HUES48 (cell line): ENCODE results near the gene FAM181B.
"Not testable (repeated sequence)": the region's sequence is repeated elsewhere in the genome, so short reads cannot be mapped to it uniquely, and the experiment has no call there.

Experiments
- H3K27ac ChIP-seq: one replicate; pipeline ENCODE4 v1.7.0; 2013; ENCODE audit warnings: low read depth, low read length, inconsistent platforms
- H3K27me3 ChIP-seq: 2 replicates; pipeline ENCODE4 v1.6.1; 2013; ENCODE audit warnings: mild to moderate bottlenecking, low read length; ENCODE audit not compliant: control insufficient read depth, insufficient read depth
- H3K36me3 ChIP-seq: 2 replicates; pipeline ENCODE4 v1.6.1; 2013; ENCODE audit warnings: low read length; ENCODE audit not compliant: control insufficient read depth, insufficient read depth
- H3K4me1 ChIP-seq: 2 replicates; pipeline ENCODE4 v1.6.1; 2013; ENCODE audit warnings: mild to moderate bottlenecking, low read length; ENCODE audit not compliant: control insufficient read depth, insufficient read depth
- H3K4me3 ChIP-seq: 2 replicates; pipeline ENCODE4 v1.5.1; 2013; ENCODE audit warnings: mild to moderate bottlenecking, low read depth, low read length
- H3K9ac ChIP-seq: 2 replicates; pipeline ENCODE4 v1.6.1; 2013; ENCODE audit warnings: mild to moderate bottlenecking, low read depth, low read length, moderate library complexity
- H3K9me3 ChIP-seq: 2 replicates; pipeline ENCODE4 v1.6.1; 2013; ENCODE audit warnings: low read length; ENCODE audit not compliant: control insufficient read depth, insufficient read depth

Gene FAM181B

DNA sequence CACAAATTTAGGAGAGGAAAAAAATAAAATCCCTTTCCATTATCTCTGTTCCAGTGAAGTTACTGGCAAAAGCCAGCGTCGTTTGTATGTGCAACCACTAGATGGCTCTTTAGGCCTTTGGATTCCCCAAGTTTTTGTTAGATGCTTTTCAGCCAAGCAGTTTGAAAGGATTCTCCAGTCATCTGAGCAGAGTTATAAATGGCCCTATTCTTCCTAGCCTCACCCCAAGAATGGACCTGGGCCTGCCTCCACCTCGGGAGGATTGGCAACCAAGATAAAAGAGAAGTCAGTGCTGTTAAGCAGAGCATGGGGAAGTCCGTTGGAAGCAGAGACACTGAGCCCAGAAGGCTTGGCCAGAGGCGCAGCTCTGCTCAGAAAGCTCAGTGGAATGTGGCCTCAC, 15.4 kb downstream of the FAM181B start:
- Histone ChIP-seq H3K9me3 (no peaks in the 10 kb centered on the region), H3K36me3 (no peaks in the 10 kb centered on the region), H3K4me1 (peaks cover 6% of the 10 kb centered on the region; the same call in 1 of the 2 replicates), H3K4me3 (no peak overlapping the region), H3K27me3 (peaks cover 4% of the 10 kb centered on the region; the same call in 1 of the 2 replicates), H3K9ac (no peak overlapping the region), H3K27ac (no peak overlapping the region)

DNA sequence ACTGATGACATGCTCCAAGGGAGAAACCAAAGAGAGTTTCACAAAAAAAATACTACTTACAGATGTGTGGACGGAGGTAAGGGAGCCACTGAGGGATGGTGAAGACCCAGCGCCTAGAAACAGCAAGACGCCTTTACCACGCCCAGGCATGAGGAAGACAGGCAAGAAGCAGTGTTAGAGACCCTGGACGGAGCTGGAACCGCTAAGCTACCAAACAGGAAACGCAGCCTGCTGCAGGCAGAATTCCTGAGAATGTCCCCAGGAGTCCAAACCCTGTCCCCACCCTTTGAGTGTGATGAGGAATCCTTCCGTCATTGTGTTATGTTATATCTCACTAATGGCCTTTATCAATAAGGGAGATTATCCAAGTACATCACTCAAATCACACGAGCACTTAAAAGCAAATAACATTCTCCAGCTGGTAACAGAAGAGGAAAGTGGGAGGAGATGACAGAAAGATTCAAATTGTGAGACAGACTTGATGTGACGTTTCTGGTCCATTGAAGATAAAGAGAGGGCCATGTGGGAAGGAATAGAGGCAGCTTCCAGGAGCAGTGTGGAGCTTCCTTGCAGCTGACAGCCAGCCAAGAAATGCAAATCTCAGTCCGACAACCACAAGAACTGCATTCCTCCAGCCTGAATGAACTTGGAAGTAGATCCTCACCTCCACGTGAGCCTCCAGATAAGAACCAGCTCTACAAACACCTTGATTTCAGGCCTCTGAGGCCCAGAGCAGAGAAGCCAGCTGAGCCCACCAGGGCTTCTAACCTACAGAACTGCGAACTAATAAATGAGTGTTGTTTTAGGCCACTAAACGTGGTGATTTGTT, 19.1 kb downstream of the FAM181B start:
- Histone ChIP-seq H3K4me3 (no peak overlapping the region), H3K4me1 (peaks cover 6% of the 10 kb centered on the region; the same call in 1 of the 2 replicates), H3K36me3 (no peaks in the 10 kb centered on the region), H3K27ac (no peak overlapping the region), H3K27me3 (peaks cover 4% of the 10 kb centered on the region; the same call in 1 of the 2 replicates), H3K9me3 (no peaks in the 10 kb centered on the region), H3K9ac (no peak overlapping the region)

DNA sequence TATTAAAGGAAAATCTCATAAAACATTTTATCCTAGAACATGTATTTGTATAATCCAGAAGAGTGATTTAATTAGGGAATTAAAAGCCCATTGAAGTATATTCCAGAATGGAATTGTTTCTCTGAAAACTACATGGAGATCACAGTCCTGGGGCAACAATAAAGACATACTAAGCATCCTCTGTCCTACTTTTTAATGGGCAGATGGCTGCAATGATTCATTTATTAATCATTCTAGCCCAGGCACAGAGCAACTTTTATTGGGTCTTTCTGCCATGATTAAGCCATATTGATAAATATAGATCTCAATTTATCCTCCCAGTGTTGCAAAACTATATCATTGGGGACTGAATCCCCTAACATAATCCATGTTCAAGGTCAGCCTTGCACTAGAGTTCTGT, 22.0 kb downstream of the FAM181B start:
- H3K27ac ChIP-seq = no peak overlapping the region
- no peak overlapping the region for H3K4me3 ChIP-seq
- H3K9ac ChIP-seq = no peak overlapping the region
- 0 out of 2 replicates have a peak, but pooled peaks cover 3% of the 10 kb centered on the region for H3K4me1 ChIP-seq
- no peaks in the 10 kb centered on the region for H3K36me3 ChIP-seq
- no peaks in the 10 kb centered on the region for H3K9me3 ChIP-seq
- H3K27me3 ChIP-seq = peaks cover 4% of the 10 kb centered on the region; the same call in 1 of the 2 replicates

DNA sequence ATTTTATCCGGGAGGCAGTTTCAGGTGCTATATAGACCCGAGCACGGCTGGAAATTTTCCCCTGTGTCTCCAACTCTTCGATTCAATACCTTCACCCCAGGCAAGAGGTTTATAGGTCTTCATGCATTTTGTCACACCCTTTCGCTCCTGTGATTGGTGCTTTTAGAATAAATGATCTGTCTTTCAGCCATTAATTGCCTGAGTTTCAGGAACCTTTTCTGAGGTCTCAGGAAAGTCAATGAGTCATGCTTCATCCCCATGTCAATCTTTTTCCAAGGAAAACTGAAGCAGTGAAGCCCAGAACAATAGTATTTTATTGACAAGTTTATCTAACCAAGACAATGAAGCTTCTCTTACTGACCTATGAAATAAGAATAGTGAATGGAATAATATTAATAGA, 29.9 kb downstream of the FAM181B start:
- H3K27ac ChIP-seq = no peak overlapping the region
- no peak overlapping the region for H3K9ac ChIP-seq
- H3K4me1 ChIP-seq = no peaks in the 10 kb centered on the region
- no peaks in the 10 kb centered on the region for H3K27me3 ChIP-seq
- H3K4me3 ChIP-seq = no peak overlapping the region
- no peaks in the 10 kb centered on the region for H3K9me3 ChIP-seq
- no peaks in the 10 kb centered on the region for H3K36me3 ChIP-seq

DNA sequence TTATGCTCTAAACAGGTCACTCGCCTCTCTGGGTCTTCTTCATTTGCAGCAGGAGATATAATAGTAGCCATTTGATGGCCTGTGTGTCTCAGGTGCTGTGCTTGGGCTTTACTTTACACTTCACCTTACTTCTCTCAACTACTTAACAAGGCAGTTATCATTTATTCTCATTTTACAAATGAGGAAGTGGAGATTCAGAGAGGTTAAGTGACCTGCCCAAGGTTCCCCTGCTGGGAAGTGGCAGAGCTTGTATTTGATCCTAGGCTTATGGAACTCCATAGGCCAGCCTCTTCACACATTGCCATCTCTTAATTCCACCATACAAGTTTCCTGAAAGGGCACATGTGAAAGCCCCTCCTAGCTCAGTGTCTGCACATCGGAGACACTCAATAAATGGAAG, 30.4 kb downstream of the FAM181B start:
- H3K36me3 ChIP-seq = no peaks in the 10 kb centered on the region
- H3K27ac ChIP-seq = no peak overlapping the region
- H3K9me3 ChIP-seq = no peaks in the 10 kb centered on the region
- H3K9ac ChIP-seq = no peak overlapping the region
- no peaks in the 10 kb centered on the region for H3K4me1 ChIP-seq
- H3K4me3 ChIP-seq = no peak overlapping the region
- no peaks in the 10 kb centered on the region for H3K27me3 ChIP-seq

DNA sequence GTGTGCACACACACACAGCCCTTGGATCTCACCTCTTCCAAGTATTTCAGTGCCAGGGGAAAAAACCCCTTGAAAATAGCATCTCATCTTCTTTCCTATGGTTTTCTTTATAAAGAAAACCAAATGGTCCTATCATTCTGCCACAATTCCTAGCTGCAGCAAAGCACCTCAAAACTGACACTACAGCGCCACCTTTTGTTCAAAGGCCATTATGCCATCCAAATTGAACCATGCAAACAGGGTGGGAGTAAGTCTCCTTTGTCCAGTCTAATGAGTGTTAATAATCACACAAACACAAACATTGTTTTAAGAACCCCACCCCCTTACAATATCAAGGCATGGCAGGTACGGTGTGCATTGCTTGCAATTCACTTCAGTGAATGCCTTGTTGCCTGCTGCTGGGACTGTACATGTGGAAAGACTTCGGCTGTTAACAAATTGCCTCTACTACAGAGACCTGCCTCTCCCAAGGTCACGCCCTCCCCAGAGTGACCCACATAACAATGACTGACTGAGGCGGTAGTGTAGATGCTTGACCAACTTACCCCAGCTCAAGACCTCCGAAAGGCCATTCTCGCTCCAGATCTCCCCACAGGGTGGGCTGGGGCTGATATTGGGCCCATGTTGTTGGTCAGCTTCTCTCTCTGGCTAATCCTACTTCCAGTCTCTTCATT, 31.7 kb downstream of the FAM181B start:
- no peak overlapping the region for H3K27ac ChIP-seq
- no peak overlapping the region for H3K9ac ChIP-seq
- H3K4me3 ChIP-seq = no peak overlapping the region
- H3K36me3 ChIP-seq = no peaks in the 10 kb centered on the region
- H3K4me1 ChIP-seq = no peaks in the 10 kb centered on the region
- H3K9me3 ChIP-seq = no peaks in the 10 kb centered on the region
- no peaks in the 10 kb centered on the region for H3K27me3 ChIP-seq

DNA sequence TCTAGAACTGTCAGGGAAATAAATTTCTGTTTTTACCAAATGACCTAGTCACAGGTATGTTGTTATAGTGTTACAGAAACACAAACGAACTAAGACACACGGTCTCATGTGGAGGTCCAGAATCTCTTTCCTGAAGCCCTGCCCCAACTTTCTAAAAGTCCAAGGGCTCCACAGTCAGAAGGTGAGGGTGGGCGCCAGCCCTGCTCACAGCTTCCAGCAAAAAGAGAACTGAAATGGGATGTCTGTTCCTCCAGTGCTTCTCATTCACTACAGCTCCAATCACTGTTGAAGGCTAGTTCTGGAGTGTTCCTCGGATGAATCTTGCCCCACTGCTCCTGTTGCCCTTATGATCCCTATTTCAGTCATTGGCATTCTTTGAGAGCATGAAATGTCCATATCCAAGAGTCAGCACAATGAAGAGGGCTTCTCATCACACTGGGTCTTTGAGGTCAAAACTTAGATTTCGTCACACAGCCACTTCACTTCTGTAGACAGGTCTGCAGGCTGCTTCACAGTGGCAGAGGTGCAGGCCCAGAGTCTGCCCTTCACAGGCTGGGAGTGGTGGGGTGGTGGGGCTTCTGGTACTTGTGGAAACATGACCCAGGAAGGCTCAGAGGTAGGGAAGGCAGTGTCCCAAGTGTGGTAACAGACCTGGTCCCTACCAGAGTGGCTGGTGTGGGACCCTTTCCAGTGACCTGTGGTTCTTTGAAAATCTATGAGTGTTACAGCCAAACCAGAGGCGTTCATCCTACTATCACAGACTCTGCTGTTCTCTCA, 34.9 kb downstream of the FAM181B start:
- H3K27me3 ChIP-seq = no peaks in the 10 kb centered on the region
- H3K4me1 ChIP-seq = no peaks in the 10 kb centered on the region
- H3K9ac ChIP-seq = no peak overlapping the region
- no peaks in the 10 kb centered on the region for H3K9me3 ChIP-seq
- H3K4me3 ChIP-seq = no peak overlapping the region
- H3K36me3 ChIP-seq = no peaks in the 10 kb centered on the region
- no peak overlapping the region for H3K27ac ChIP-seq

DNA sequence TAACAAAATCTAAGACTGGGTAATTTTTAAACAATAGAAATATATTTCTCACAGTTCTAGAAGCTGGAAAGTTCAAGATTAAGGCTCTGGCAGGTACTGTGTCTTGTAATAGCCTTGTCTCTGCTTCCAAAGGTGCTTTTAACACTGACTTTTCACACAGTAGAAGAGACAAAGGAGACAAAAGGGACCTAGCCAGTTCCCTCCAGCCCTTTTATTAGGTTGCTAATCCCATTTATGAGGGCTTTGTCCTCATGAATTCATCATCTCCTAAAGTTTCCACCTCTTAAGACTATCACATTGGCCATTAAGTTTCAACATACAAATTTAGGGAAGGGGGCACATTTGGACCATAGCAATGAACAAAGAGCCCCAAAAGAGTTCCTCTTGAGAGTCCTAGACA, 40.7 kb downstream of the FAM181B start:
- H3K27ac ChIP-seq = no peak overlapping the region
- no peaks in the 10 kb centered on the region for H3K36me3 ChIP-seq
- no peak overlapping the region for H3K9ac ChIP-seq
- H3K9me3 ChIP-seq = no peaks in the 10 kb centered on the region
- H3K27me3 ChIP-seq = no peaks in the 10 kb centered on the region
- H3K4me1 ChIP-seq = peaks cover 2% of the 10 kb centered on the region; the same call in 1 of the 2 replicates
- H3K4me3 ChIP-seq = no peak overlapping the region

DNA sequence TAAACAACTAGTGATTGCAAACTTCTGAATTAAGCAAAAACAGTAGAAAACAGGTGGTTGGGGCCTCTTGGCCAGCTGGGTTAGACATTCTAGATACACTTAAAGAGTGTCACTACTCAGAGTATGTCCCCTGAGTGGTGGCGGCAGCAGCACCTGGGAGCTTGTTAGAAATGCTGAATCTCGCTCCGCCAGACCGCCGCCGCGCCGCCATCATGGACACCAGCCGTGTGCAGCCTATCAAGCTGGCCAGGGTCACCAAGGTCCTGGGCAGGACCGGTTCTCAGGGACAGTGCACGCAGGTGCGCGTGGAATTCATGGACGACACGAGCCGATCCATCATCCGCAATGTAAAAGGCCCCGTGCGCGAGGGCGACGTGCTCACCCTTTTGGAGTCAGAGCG, 44.3 kb downstream of the FAM181B start:
- H3K4me3 ChIP-seq, H3K36me3 ChIP-seq, H3K9me3 ChIP-seq, H3K4me1 ChIP-seq, H3K9ac ChIP-seq, H3K27me3 ChIP-seq, H3K27ac ChIP-seq: not testable (repeated sequence)

DNA sequence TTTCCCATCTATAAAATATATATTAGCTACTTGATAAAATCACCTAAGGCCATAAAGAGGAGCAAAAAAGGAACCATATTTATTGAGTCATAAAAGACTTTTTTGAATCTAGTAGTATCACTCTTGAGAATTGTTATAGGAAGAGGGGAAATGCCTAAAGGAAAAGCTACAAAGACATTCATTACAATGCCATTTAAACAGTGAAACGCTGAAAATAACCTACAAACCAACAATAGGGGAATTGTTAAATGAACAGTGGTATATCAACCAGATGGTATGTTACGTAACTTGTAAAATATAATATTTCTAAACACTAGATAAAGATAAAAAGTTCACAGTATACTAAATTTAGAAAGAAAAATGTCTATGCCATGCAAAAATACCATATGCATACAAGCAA, 47.5 kb downstream of the FAM181B start:
- peaks cover 2% of the 10 kb centered on the region; the same call in 1 of the 2 replicates for H3K9me3 ChIP-seq
- H3K4me1 ChIP-seq = peaks cover 4% of the 10 kb centered on the region; the same call in 1 of the 2 replicates
- H3K36me3 ChIP-seq = no peaks in the 10 kb centered on the region
- H3K9ac ChIP-seq = no peak overlapping the region
- no peaks in the 10 kb centered on the region for H3K27me3 ChIP-seq
- no peak overlapping the region for H3K27ac ChIP-seq
- H3K4me3 ChIP-seq = no peak overlapping the region
